ENCODE results near the gene GOLGA3. TPM values are rescaled to one million over a fixed set of nuclear protein-coding genes. Genes with fewer than 3 reads are reported as not detected.

GOLGA3 gene
- polyA plus RNA-seq, 1 donor (not counting 4 experiments of a cell fraction or from before 2014, with no cell fraction given) = 11.0 TPM

GRCh38 chr12:132727091-132727794, 101.4 kb downstream of the GOLGA3 start:
- Histone ChIP-seq H3K27me3 (ENCODE audit: control insufficient read depth, extremely low read depth, insufficient read depth, low read length) (no peaks in the 10 kb centered on the region), H3K4me2 (ENCODE audit: control insufficient read depth, extremely low read depth, insufficient read depth, low read depth, low read length) (no peak overlapping the region), H3K36me3 (ENCODE audit: control insufficient read depth in 2 of 2, extremely low read depth in 1 of 2, insufficient read depth in 2 of 2, low read length in 2 of 2) (peaks cover 50 to 65% of the 10 kb centered on the region in 2 experiments), H3K4me1 (ENCODE audit: control insufficient read depth, extremely low read depth, insufficient read depth, low read length) (no peaks in the 10 kb centered on the region), H3K4me3 (ENCODE audit: control insufficient read depth in 2 of 3, extremely low read depth in 1 of 3, insufficient read depth in 2 of 3, low read depth in 1 of 3, low read length in 3 of 3) (no peak overlapping the region), H3K79me2 (ENCODE audit: control insufficient read depth, insufficient read depth, low read length) (peaks cover 38% of the 10 kb centered on the region), H3K9me1 (ENCODE audit: control insufficient read depth, extremely low read depth, insufficient read depth, low read length) (no peaks in the 10 kb centered on the region), H2AFZ (ENCODE audit: control insufficient read depth, low read length) (no peak overlapping the region), H4K20me1 (ENCODE audit: control insufficient read depth, extremely low read depth, insufficient read depth, low read length) (peaks cover 13% of the 10 kb centered on the region), H3K9ac (ENCODE audit: control insufficient read depth, extremely low read depth, insufficient read depth, low read length) (no peak overlapping the region), H3K27ac (ENCODE audit: control insufficient read depth, insufficient read depth, low read length) (no peak overlapping the region), H3K9me3 (ENCODE audit: control insufficient read depth, low read depth, low read length) (no peaks in the 10 kb centered on the region)
- dilution Hi-C loops (cut with MboI; ENCODE audit: extremely low pct_ligation_motif_present, low sequenced_read_pairs) = no loop called here
- TF ChIP-seq EZH2 (IDR thresholded peaks at IDR 0.05; ENCODE audit: low read length) = no peak
- TF ChIP-seq, protein P1, sequence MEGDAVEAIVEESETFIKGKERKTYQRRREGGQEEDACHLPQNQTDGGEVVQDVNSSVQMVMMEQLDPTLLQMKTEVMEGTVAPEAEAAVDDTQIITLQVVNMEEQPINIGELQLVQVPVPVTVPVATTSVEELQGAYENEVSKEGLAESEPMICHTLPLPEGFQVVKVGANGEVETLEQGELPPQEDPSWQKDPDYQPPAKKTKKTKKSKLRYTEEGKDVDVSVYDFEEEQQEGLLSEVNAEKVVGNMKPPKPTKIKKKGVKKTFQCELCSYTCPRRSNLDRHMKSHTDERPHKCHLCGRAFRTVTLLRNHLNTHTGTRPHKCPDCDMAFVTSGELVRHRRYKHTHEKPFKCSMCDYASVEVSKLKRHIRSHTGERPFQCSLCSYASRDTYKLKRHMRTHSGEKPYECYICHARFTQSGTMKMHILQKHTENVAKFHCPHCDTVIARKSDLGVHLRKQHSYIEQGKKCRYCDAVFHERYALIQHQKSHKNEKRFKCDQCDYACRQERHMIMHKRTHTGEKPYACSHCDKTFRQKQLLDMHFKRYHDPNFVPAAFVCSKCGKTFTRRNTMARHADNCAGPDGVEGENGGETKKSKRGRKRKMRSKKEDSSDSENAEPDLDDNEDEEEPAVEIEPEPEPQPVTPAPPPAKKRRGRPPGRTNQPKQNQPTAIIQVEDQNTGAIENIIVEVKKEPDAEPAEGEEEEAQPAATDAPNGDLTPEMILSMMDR (optimal IDR thresholded peaks at IDR 0.05 in 1 of 3, IDR thresholded peaks at IDR 0.05 in 1 of 3, conservative IDR thresholded peaks at IDR 0.05 in 1 of 3; ENCODE audit: extremely low read depth in 1 of 3, insufficient read depth in 2 of 3, low read length in 3 of 3) = no peak
- DNase-seq (ENCODE audit: low read depth, low spot score) = no peak
- FAIRE-seq = no peak

- no peak overlapping the region for H3K4me2 ChIP-seq (ENCODE audit: control insufficient read depth, extremely low read depth, insufficient read depth, low read depth, low read length)
- H3K9ac ChIP-seq (ENCODE audit: control insufficient read depth, extremely low read depth, insufficient read depth, low read length) = no peak overlapping the region
- no peak overlapping the region for H3K4me3 ChIP-seq (ENCODE audit: control insufficient read depth in 2 of 3, extremely low read depth in 1 of 3, insufficient read depth in 2 of 3, low read depth in 1 of 3, low read length in 3 of 3)
- H2AFZ ChIP-seq (ENCODE audit: control insufficient read depth, low read length) = no peak overlapping the region
- DNase-seq (ENCODE audit: low read depth, low spot score) (no peak), FAIRE-seq (no peak)
- no peak for TF ChIP-seq EZH2 (IDR thresholded peaks at IDR 0.05; ENCODE audit: low read length)
- TF ChIP-seq, protein P1 (optimal IDR thresholded peaks at IDR 0.05 in 1 of 3, IDR thresholded peaks at IDR 0.05 in 1 of 3, conservative IDR thresholded peaks at IDR 0.05 in 1 of 3; ENCODE audit: extremely low read depth in 1 of 3, insufficient read depth in 2 of 3, low read length in 3 of 3) = no peak
- H3K4me1 ChIP-seq (ENCODE audit: control insufficient read depth, extremely low read depth, insufficient read depth, low read length) = no peaks in the 10 kb centered on the region
- no peaks in the 10 kb centered on the region for H3K9me1 ChIP-seq (ENCODE audit: control insufficient read depth, extremely low read depth, insufficient read depth, low read length)
- H3K27ac ChIP-seq (ENCODE audit: control insufficient read depth, insufficient read depth, low read length) = no peak overlapping the region
- no peaks in the 10 kb centered on the region for H3K9me3 ChIP-seq (ENCODE audit: control insufficient read depth, low read depth, low read length)
- dilution Hi-C loops (cut with MboI; ENCODE audit: extremely low pct_ligation_motif_present, low sequenced_read_pairs) = no loop called here
- peaks cover 15% of the 10 kb centered on the region for H4K20me1 ChIP-seq (ENCODE audit: control insufficient read depth, extremely low read depth, insufficient read depth, low read length)
- H3K79me2 ChIP-seq (ENCODE audit: control insufficient read depth, insufficient read depth, low read length) = peaks cover 37% of the 10 kb centered on the region
- H3K27me3 ChIP-seq (ENCODE audit: control insufficient read depth, extremely low read depth, insufficient read depth, low read length) = no peaks in the 10 kb centered on the region
- peaks cover 47 to 59% of the 10 kb centered on the region in 2 experiments for H3K36me3 ChIP-seq (ENCODE audit: control insufficient read depth in 2 of 2, extremely low read depth in 1 of 2, insufficient read depth in 2 of 2, low read length in 2 of 2)
Observed at GRCh38 chr12:132726386-132726785, 102.3 kb downstream of the GOLGA3 start.

Data from keratinocyte (primary cell).